ENCODE data around the gene KNDC1.

Gene KNDC1

DNA sequence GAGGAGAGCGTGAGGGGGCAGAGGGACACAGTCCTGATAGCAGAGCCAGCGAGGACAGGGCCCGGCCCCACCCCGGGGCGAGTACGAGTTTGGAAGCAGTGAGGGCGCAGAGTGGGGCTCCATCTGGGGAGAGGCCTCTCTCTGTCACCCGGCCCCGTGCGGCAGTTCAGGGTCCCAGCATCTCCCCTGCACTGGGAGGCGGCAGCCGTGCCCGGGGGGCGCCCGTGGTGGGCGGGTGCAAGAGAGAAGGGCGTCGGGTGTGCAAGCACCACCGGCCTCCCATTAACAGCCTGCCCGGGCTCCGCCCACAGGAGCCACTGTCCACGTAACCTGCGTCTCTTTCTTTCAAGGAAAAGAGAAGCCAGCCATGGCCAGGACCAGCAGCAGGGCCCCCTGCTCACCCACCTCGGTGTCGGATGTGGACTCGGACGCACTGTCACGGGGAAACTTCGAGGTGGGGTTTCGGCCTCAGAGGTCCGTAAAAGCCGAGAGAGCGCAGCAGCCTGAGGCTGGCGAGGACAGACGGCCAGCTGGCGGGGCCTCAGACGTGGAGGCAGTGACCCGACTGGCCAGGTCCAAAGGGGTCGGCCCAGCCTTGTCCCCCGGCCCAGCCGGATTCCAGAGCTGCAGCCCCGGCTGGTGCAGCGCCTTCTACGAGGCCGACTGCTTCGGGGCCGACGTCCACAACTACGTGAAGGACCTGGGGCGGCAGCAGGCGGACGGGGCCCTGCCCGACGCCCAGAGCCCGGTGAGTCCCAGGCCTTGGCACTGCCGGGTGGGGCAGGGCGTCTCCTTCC lies 41.3 kb downstream of the KNDC1 start:
- FAIRE-seq (no peak), DNase-seq (ENCODE audit: extremely low spot score, insufficient read length, low read depth) (no peak)

GRCh38 chr10:133201948-133202725 lies 42.1 kb downstream of the KNDC1 start:
- no peak for DNase-seq (ENCODE audit: extremely low spot score, insufficient read length, low read depth)
- FAIRE-seq = no peak

GRCh38 chr10:133202778-133203651 lies 43.0 kb downstream of the KNDC1 start:
- FAIRE-seq (no peak), DNase-seq (ENCODE audit: extremely low spot score, insufficient read length, low read depth) (no peak)

GRCh38 chr10:133203652-133204195 lies 43.7 kb downstream of the KNDC1 start:
- DNase-seq (ENCODE audit: extremely low spot score, insufficient read length, low read depth) = no peak
- no peak for FAIRE-seq

DNA sequence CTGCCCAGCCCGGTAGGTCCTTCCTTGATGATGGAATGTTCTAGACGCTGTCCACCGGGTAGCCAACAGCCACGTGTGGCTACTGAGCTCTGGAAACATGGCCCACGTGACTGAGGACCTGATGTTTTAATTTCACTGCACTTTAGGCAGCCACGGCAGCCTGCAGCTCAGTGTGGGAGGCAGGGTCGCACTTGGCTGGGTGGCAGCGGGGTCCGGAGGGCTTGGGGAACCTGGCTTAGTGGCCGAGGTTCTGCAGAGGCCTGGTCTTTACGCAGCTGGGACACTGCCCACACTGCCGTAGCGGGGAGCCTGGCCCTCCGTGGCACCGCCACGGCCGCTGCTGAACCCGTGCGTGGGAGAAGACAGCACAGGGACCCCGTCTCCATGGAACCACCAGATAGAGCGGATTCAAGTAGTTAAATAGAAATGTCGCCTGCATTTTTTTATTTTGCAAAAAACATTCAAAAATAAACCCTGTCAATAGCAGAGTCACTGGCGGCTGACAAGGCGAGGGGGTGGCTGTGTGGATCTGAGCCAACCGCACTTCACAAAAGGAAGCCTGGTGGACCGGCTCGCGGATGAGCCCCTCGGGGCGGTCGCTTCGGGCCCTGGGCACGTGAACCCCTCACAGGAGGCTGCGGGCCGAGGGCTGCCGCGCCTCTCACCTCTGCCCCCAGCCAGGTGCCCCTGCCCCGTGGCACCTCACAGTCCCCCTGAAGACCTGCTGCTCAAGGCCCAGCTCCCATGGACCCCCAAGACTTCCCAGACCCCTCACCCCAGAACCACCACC lies 44.4 kb downstream of the KNDC1 start:
- FAIRE-seq (no peak), DNase-seq (ENCODE audit: extremely low spot score, insufficient read length, low read depth) (no peak)

GRCh38 chr10:133205146-133205545 lies 45.1 kb downstream of the KNDC1 start:
- no peak for FAIRE-seq
- DNase-seq (ENCODE audit: extremely low spot score, insufficient read length, low read depth) = no peak

GRCh38 chr10:133206356-133207040 lies 46.5 kb downstream of the KNDC1 start:
- DNase-seq (ENCODE audit: extremely low spot score, insufficient read length, low read depth) (no peak), FAIRE-seq (no peak)

GRCh38 chr10:133207041-133207600 lies 47.1 kb downstream of the KNDC1 start:
- FAIRE-seq (no peak), DNase-seq (ENCODE audit: extremely low spot score, insufficient read length, low read depth) (no peak)

- no peak for FAIRE-seq
Measured at GRCh38 chr10:133207627-133208026, 47.6 kb downstream of the KNDC1 start.

GRCh38 chr10:133208466-133208865 lies 48.4 kb downstream of the KNDC1 start:
- DNase-seq (ENCODE audit: extremely low spot score, insufficient read length, low read depth) (no peak), FAIRE-seq (no peak)

More at GRCh38 chr10:133207627-133208026, 47.6 kb downstream of the KNDC1 start:
- no peak for DNase-seq (ENCODE audit: extremely low spot score, insufficient read length, low read depth)

GRCh38 chr10:133209117-133209516 lies 49.1 kb downstream of the KNDC1 start:
- DNase-seq (ENCODE audit: extremely low spot score, insufficient read length, low read depth) = no peak
- FAIRE-seq = no peak

GRCh38 chr10:133209641-133210040 lies 49.6 kb downstream of the KNDC1 start:
- no peak for FAIRE-seq
- DNase-seq (ENCODE audit: extremely low spot score, insufficient read length, low read depth) = no peak

GRCh38 chr10:133210398-133211140 lies 50.5 kb downstream of the KNDC1 start:
- DNase-seq (ENCODE audit: extremely low spot score, insufficient read length, low read depth) = no peak
- FAIRE-seq = no peak

GRCh38 chr10:133211141-133211830 lies 51.3 kb downstream of the KNDC1 start:
- DNase-seq (ENCODE audit: extremely low spot score, insufficient read length, low read depth) = no peak
- FAIRE-seq = no peak

GRCh38 chr10:133211959-133212852 lies 52.2 kb downstream of the KNDC1 start:
- no peak for FAIRE-seq
- no peak for DNase-seq (ENCODE audit: extremely low spot score, insufficient read length, low read depth)

DNA sequence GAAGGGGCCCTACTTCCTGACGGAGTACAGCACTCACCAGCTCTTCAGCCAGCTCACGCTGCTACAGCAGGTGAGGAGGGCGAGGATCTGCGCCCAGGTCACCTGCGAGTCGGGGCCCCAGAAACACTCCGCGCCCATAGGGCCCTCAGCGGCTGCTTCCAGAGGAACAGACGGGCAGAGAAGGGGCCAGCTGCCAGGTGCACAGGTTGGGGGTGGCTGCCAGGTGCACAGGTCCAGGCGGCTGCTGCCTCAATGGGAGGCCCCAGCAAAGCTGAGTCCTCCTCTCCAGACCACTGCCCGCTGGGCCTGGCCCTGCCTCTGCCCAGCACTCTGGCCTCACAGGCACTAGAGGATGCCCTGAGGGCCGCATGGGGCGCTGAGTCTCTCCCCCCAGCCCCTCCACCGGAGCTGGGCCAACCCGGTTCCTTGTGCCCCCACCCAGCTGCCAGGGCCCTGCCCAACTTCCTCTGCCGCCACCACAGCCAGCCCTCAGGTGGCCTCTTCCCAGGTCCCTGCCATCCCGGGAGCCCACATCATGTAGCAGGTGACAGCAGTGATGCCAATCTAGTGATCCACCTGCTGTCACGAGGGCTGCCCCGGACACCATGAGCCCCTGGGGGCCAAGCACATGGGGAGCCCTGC lies 53.0 kb downstream of the KNDC1 start:
- DNase-seq (ENCODE audit: extremely low spot score, insufficient read length, low read depth) (no peak), FAIRE-seq (no peak)
